Lower leg skin (tissue), 3 donors: ENCODE data around the gene TLR6.

Experiments used
- POLR2A ChIP-seq, 2 donors: fragments of 450-650 bp; IDR thresholded peaks; one replicate each; pipeline ENCODE4 v1.6.1; 2016 to 2017; ENCODE audit warnings: antibody characterized with exemption in 2 of 2, mild to moderate bottlenecking in 1 of 2, moderate library complexity in 1 of 2
- TF ChIP-seq, protein P1 (sequence below), 3 donors: fragments of 450-650 bp; IDR thresholded peaks; one replicate each; pipeline ENCODE4 v1.5.1; 2016; ENCODE audit warnings: antibody characterized with exemption in 3 of 3, mild to moderate bottlenecking in 3 of 3, moderate library complexity in 2 of 3

DNA sequence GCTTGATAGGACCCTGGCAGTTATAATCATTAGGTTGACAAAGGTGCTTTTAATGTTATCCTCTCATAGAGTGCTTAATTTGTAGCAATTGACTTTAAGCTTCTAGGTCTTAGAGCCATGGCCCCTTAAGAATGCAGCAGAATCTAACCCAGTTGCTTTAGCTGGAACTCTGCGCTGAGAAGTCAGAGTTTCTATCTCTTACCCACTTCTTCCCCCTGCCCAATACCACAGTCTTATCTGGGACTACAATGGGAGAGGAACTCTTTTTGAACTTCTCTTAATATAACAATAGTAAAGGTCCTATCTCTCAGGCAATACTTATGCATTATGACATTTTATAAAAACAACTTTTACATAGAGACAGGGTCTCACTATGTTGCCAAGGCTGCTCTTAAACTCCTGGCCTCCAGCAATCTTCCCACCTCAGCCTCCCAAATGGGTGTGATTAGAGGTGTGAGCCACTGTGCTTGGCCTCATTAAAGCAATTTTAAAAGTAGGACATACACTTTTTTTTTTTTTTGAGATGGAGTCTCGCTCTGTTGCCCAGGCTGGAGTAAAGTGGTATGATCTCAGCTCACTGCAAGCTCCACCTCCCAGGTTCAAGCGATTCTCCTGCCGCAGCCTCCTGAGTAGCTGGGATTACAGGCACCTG lies 75.7 kb downstream of the TLR6 start:
- TF ChIP-seq, protein P1, sequence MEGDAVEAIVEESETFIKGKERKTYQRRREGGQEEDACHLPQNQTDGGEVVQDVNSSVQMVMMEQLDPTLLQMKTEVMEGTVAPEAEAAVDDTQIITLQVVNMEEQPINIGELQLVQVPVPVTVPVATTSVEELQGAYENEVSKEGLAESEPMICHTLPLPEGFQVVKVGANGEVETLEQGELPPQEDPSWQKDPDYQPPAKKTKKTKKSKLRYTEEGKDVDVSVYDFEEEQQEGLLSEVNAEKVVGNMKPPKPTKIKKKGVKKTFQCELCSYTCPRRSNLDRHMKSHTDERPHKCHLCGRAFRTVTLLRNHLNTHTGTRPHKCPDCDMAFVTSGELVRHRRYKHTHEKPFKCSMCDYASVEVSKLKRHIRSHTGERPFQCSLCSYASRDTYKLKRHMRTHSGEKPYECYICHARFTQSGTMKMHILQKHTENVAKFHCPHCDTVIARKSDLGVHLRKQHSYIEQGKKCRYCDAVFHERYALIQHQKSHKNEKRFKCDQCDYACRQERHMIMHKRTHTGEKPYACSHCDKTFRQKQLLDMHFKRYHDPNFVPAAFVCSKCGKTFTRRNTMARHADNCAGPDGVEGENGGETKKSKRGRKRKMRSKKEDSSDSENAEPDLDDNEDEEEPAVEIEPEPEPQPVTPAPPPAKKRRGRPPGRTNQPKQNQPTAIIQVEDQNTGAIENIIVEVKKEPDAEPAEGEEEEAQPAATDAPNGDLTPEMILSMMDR (IDR thresholded peaks at IDR 0.05), result no peak
- TF ChIP-seq POLR2A (IDR thresholded peaks at IDR 0.05), result no peak
